Hippocampal formation (tissue), 2 donors: ENCODE measurements around the gene CHRNB2.
"Not testable (repeated sequence)": the region's sequence is repeated elsewhere in the genome, so short reads cannot be mapped to it uniquely, and the experiment has no call there.

Experiments used
- DNase-seq, 2 donors: peaks; one replicate each; lab custom pipeline; 2025; lab: John Stamatoyannopoulos, UW

The CHRNB2 gene

DNA sequence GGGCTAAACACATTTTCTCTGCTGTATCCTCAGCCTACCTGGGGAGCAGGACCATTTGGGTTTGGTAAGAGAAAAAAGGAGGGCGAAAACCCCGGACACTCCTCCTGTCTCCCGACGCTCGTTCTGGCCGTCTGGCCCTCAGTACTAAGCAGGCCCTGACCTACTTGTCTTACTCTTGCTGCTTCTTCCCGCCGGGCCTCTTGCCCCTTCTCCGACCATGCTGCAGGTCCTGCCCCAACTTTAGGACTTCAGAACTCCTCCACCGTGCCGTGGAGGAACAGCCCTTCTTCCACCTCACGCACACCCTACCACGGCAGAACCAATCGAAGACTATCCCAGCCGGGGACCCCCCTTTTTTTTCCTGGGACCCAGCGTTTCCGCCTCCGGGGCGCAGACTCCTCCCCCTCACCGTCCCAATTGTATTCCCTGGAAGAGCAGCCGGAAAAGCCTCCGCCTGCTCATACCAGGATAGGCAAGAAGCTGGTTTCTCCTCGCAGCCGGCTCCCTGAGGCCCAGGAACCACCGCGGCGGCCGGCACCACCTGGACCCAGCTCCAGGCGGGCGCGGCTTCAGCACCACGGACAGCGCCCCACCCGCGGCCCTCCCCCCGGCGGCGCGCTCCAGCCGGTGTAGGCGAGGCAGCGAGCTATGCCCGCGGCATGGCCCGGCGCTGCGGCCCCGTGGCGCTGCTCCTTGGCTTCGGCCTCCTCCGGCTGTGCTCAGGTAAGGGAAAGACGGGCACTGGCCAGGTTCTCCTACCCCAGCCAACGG lies at the start of gene CHRNB2:
TSS of gene CHRNB2 (plus strand) at position 393 of the 771 bp plus-strand sequence. CDS start at position 660, 267 bp downstream.
- peak in 1 of 2 donors; percentile 36 for DNase-seq

GRCh38 chr1:154519591-154519991 lies 48.0 kb upstream of the CHRNB2 start:
- no peak for DNase-seq

GRCh38 chr1:154520333-154520732 lies 47.2 kb upstream of the CHRNB2 start:
- no peak for DNase-seq

DNA sequence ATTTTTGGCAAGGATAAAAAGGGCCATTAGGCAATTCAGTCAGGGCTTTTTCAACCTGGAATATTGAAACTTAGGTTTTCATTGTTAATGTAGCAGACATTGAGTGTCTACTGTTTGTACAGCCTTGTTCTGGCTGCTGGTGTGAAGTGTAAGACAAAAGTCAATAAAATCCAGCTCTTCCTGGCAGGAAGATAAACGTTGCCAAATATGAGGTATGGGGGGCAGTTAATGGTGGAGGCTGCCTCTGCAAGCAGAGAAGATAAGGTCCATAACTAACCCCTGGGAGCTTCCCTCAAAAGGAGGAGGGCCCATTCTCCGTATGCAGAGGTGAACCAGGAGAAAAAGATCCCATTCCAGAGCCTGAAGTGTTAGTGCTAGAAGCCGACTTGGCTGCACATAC lies 45.9 kb upstream of the CHRNB2 start:
- no peak for DNase-seq

DNA sequence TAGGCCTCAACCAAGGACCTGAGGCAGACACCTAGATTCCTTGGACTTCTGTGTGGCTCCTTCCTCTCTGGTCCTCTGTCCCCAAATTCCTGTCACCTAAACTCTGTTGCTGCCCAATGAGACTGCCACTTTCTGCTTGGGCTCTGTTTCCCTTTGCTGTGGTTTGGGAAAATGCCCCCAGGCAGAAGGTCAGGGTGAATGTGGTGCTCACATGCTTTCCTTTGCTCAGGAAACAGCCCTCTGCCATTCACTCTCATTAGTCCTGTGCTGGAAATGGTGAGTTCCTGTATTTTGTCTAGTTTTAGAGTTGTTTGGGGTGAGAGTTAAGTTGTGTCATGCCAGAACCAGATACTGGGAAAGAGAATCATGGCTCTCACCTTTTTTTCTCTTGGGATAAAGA lies 42.7 kb upstream of the CHRNB2 start:
- no peak for DNase-seq

GRCh38 chr1:154527192-154527591 lies 40.4 kb upstream of the CHRNB2 start:
- no peak for DNase-seq

GRCh38 chr1:154529308-154529707 lies 38.3 kb upstream of the CHRNB2 start:
- DNase-seq = no peak

DNA sequence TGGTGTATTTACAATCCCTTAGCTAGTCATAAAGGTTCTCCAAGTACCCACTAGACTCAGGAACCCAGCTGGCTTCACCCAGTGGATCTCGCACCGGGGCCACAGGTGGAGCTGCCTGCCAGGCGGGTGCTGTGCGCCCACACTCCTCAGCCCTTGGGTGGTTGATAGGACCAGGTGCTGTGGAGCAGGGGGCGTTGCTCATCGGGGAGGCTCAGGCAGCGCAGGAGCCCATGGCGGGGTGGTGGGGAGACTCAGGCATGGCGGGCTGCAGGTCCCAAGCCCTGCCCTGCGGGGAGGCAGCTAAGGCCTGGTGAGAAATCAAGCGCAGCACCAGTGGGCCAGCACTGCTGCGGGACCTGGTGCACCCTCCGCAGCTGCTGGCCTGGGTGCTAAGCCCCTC lies 35.6 kb upstream of the CHRNB2 start:
- not testable (repeated sequence) for DNase-seq

- DNase-seq = no peak
These were observed 33.4 kb upstream of the CHRNB2 start for GRCh38 chr1:154533952-154534844.

DNA sequence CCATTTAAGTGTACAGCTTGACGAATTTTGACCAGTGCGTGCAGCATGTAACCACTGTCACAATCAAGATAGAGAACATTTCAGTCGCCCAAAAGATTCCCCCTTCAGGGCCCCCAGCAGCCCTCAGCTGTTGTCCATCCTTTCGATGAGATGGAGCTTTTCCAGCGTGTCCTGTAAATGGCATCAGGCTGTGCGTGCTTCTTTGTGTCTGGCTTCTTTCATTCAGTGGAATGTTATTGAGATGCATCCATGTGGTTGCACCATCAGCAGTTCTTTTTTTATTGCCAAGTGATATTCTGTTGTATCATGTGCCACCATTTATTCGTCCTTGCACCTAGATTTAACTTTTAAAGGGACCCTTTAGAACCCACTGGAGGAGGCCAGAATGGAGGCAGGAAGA lies 31.0 kb upstream of the CHRNB2 start:
- no peak for DNase-seq

DNA sequence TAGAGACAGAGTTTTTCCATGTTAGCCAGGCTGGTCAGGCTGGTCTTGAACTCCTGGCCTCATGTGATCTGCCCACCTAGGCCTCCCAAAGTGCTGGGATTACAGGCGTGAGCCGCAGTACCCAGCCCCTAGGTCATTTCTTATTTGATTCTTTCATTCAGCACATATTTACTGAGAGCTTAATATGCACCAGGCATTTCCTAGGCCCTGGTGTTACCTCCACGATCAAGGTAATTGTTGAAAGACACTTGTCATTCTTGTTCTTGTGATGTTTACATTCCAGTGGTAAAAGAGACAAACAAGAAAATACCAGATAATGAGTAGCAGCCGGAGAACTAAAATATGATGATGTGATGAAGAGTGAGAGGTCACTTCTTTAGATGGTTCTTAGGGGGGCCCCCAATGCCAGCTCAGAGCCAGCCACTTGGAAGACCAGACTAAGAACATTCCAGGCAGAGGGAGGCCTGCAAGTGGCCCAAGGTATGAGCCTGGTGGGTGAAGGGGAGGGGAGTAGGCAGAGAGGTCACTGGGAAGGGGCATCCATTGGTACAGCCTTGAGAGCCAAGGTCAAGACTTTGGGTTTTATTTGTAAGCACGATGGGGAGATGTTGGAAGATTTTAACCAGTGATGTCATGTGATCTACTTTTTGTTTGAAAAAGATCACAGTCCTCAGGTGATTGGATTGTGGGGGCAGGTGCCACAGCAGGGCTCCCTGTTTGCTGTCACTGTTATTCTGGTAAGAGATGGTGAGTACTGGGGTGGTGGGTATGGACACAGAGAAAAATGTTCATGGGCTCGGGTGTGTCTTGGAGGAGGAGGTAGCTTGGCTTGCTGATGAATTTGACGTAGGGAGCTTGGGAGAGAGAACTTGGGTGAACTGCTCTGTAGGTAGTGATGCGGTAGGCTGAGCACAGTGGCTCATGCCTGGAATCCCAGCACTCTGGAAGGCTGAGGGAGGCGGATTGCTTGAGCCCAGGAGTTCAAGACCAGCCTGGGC lies 27.8 kb upstream of the CHRNB2 start:
- no peak for DNase-seq

DNA sequence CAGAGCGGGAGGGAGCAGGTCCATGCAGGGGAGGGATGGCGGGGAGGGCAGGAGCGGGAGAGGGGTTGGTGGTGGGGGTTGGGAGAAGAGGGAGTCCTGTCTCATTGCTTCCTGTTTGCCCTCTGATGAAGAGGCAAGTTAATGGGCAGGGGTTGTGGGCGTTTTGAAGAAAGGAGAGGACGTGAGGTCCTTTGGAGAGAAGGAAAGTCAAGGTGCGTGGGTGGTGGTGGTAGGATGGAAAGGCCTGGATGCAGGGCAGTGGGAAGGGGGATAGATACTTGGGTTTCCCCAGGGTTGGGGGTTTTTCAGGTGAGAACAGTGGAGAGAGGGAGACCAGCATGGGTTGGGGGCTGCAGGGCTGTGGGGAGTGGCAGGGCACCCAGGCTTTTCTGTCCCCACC lies 26.3 kb upstream of the CHRNB2 start:
- DNase-seq = no peak

DNA sequence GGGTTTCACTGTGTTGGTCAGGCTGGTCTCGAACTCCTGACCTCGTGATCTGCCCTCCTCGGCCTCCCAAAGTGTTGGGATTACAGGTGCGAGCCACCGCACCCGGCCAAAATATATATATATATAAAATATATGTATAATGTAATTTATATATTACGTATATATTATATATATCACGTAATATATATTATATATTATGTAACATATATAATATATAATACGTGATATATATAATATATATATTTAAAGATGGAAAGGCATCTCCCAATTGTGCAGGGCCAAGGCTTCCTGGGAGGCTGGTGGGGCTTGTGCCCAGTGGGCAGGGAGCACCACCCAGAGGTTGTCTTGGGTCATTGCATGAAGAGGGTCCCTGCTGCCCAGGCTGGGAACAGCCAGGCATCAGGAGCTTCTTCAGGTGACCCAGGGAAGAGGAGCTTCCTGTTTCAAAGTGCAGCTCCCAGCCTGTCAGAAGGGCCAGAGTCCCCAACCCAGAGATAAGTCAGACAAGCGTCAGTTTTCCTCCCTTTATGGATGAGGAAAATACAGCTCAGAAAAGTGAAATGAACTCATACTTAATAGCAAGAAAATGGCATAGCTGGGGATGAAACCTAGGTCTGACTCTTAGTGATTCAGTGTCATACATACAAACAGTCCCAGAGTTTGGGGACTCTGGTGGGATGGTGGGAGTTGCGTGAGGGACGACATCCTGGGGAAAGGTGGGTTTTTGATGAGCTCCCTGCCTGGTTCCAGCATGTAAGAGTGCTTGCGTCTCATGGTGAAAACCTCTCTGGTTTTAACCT lies 21.1 kb upstream of the CHRNB2 start:
- DNase-seq = peak in 1 of 2 donors; percentile 8

- no peak for DNase-seq
These were observed 20.4 kb upstream of the CHRNB2 start for GRCh38 chr1:154547105-154547732.

DNA sequence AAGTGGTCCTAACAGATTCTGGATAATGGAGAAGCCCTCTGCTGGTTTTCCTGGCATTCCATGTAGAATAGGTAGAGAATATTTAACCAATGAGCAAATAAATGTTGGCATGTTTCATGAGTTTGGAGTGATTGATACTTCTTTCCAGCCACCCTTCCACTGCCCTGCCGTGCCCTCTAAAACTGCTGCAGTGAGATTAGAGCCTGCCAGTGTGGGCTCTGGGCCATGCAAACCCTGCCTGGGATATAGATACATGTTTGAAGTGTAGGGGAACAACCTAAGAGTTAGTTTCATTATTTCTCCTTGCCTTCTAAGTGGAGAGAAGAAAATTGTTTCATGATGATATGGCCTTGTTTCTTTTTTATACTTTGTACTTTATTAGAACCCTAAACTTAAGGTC lies 19.6 kb upstream of the CHRNB2 start:
- DNase-seq = no peak

GRCh38 chr1:154549202-154549770 lies 18.3 kb upstream of the CHRNB2 start:
- DNase-seq = no peak

DNA sequence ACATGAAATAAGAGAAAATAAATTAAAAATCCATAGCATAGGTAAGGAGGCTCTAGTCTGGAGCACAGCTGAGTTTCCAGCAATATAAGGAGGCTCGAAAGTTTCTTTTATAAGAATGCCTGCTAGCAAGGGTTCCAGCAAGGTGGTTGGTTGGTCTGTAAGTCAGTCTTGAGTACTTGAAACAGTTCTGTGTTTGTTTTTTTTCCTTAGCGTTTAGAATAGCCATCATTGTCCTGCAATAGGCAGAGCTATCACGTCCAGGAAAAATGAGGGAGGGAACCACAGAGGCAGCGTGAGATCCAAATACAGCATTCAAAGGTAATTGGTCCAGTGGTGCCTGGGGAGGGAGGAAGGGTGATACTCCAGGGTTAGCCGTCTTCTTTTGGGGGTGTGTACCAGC lies 17.5 kb upstream of the CHRNB2 start:
- DNase-seq = no peak

DNA sequence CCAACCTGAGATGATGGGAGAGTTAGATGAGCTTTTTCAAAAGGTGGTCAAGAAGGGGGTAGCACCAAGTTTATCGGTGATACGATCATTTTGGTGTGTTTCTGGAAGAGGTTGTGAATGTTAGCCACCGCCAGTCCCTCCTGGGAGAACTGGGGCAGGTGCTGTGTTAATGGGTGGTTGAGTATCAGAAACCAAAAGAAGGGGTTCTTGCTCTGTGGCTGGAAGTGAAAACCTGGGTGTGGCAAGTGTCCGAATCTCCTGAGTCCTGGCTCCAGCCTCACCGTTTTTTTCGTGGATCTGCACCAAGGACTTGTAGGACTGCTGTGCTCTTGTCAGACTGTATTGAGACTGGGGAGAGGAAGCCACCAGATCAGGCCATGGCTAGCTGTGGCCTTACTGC lies 16.9 kb upstream of the CHRNB2 start:
- DNase-seq = no peak

DNA sequence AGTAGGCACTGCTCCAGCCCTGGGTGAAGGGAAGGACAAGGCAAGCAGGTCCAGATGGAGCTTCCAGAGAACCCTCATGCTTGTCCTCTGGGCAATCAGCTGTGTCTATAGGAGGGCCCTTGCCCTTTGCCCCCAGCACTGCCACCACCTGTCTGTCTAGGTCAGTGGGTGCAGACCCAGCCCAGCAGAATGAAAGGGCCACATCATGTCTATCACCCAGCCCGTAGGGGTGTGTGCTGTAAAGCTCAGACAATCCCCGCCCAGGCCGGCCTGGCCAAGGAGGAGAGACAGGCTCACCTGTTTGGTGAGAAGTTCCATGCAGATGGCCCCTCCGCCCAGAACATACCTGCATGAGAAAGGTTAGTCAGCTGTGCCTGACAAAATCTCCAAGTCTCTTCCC lies 16.1 kb upstream of the CHRNB2 start:
- DNase-seq = no peak

- no peak for DNase-seq
These were observed 15.5 kb upstream of the CHRNB2 start for GRCh38 chr1:154552036-154552435.
